Activated naive CD8-positive, alpha-beta T cell (primary cell): ENCODE measurements around the gene SPAM1.

Experiments
- H3K27ac Mint-ChIP-seq: one replicate; pipeline ENCODE4 v1.8.0; 2021; ENCODE audit warnings: mixed read lengths
- H3K27me3 Mint-ChIP-seq: one replicate; pipeline ENCODE4 v1.8.0; 2021; ENCODE audit warnings: mixed read lengths
- H3K36me3 Mint-ChIP-seq: one replicate; pipeline ENCODE4 v1.8.0; 2021; ENCODE audit warnings: mixed read lengths
- H3K4me1 Mint-ChIP-seq: one replicate; pipeline ENCODE4 v1.8.0; 2021; ENCODE audit warnings: low read depth, mixed read lengths
- H3K4me3 Mint-ChIP-seq: one replicate; pipeline ENCODE4 v1.8.0; 2021; ENCODE audit warnings: mild to moderate bottlenecking, mixed read lengths
- H3K9me3 Mint-ChIP-seq: one replicate; pipeline ENCODE4 v1.8.0; 2021; ENCODE audit warnings: low read depth, mixed read lengths

Gene SPAM1

DNA sequence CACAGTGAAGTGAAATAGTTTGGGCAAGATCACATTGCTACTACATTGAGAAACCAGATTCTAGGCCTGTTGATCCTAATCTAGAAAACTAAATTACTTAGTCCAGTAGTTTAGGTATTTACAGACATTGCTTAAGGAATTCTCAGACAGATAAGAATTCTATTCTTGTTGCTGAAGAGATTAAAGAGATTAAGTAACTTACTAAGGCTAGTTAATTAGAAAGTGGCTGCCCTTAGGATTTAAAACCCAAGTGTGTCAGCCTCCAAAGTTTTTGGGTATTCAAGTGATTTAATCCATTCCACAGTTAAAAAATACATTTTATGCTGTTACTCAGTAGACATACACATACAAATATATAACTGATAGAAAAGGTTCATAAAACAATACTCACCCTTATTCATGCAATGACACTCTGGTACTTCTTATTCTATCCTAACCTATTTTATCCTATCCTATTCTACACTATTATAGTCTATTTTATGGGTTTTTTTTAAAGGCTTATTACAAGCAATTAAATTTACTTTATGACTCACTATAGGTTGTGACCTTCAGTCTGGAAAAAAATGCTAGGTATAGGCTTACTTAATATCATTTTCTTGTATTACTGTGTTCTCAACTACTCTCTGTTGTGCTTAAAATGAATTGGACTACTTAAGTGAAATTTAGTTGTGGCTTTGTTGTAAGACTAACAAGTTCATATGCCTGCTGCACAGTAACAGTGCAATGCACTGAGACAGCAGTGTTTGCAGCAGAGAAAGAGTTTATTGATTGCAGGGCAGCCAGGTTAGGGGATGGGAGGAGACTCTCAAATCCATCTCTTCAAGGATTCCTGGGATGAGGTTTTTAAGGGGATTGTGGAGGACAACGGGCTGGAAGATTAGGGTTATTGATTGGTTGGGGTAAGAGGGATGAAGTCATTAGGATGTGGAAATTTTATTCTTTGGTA is 10.7 kb downstream of the SPAM1 start:
- Mint-ChIP-seq H3K4me3 (no peak overlapping the region), H3K9me3 (peaks cover 6% of the 10 kb centered on the region), H3K36me3 (no peaks in the 10 kb centered on the region), H3K27me3 (peaks cover 3% of the 10 kb centered on the region), H3K27ac (no peak overlapping the region), H3K4me1 (no peaks in the 10 kb centered on the region)

GRCh38 chr7:123936388-123936787 is 11.3 kb downstream of the SPAM1 start:
- Mint-ChIP-seq H3K9me3 (peaks cover 6% of the 10 kb centered on the region), H3K27ac (no peak overlapping the region), H3K4me3 (no peak overlapping the region), H3K27me3 (peaks cover 5% of the 10 kb centered on the region), H3K36me3 (no peaks in the 10 kb centered on the region), H3K4me1 (no peaks in the 10 kb centered on the region)

DNA sequence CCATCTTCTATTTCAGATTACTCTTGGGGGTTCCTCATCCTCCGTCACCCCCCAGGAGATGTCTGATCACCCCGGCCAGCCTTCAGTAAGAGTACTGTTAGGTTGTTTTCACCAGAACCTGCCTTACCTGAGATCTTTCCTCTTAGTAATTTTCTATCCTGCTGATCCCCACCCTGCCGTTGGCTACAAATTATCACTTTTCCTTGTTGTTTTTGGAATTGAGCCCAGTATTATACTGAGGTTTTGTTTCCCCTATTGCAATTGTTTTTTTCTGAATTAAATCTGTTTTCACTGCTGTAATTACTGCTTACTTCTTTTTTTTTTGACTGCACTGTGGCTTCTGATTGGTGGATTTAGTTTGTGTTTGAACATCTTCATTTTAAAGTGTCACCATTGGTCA is 14.7 kb downstream of the SPAM1 start:
- no peak overlapping the region for H3K4me3 Mint-ChIP-seq
- no peaks in the 10 kb centered on the region for H3K36me3 Mint-ChIP-seq
- H3K9me3 Mint-ChIP-seq: peaks cover 3% of the 10 kb centered on the region
- H3K4me1 Mint-ChIP-seq: no peaks in the 10 kb centered on the region
- peaks cover 6% of the 10 kb centered on the region for H3K27me3 Mint-ChIP-seq
- no peak overlapping the region for H3K27ac Mint-ChIP-seq

DNA sequence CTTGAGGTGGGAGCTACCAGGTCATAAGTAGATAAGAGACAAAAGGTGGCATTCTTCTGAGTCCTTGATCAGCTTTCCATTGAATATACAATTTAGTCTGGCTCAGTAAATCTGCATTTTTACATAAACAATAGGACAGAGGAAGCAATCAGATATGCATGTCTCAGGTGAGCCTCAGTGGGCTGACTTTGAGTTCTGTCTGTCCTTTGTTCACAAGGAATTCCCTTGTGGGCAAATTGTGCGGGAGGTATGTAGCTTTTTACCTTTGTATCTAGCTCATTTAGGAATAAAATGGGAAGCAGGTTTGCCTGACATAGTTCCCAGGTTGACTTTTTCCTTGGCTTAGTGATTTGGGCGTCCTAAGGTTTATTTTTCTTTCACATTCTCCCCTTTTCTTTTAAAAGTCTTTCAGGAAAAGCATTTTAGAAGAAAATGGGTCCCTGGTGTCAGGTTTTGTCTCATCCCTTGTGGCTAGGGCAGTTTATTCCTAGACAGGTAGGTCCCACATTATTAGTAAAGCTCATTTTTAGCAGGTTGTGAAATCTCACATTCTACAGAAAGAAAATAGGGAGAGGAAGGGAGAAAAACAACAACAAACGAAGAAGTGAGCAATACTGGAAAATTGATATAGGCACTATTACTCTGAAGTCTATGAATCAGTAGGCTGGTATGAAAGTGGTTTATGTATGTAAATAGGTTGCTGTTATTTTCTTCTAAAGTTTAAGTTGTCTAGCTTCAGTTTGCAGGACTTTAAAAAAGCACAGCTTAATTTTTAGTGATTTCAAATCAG is 16.5 kb downstream of the SPAM1 start:
- Mint-ChIP-seq H3K4me1 (no peaks in the 10 kb centered on the region), H3K36me3 (no peaks in the 10 kb centered on the region), H3K27me3 (peaks cover 6% of the 10 kb centered on the region), H3K27ac (no peak overlapping the region), H3K4me3 (no peak overlapping the region), H3K9me3 (peaks cover 3% of the 10 kb centered on the region)

DNA sequence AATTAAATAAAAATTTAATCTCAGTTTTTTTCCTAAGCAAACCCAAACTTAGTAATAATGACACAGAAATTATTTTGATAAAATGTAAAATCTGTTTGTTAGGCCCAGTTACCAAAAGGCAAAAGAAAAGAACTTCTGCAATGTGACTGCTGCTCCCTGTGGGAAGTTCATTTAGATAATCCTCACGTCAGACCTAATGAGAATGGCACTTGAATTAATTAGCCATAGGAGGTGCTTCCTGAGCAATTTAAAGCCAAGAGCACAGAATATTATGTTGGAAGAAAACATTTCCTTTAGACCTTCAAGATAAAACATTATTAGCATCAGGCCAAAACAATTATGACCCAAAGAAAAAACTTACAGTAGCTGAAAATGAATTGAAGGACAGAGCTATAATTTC is 19.4 kb downstream of the SPAM1 start:
- Mint-ChIP-seq H3K27ac (no peak overlapping the region), H3K36me3 (no peaks in the 10 kb centered on the region), H3K27me3 (peaks cover 6% of the 10 kb centered on the region), H3K4me3 (no peak overlapping the region), H3K4me1 (no peaks in the 10 kb centered on the region), H3K9me3 (no peaks in the 10 kb centered on the region)

DNA sequence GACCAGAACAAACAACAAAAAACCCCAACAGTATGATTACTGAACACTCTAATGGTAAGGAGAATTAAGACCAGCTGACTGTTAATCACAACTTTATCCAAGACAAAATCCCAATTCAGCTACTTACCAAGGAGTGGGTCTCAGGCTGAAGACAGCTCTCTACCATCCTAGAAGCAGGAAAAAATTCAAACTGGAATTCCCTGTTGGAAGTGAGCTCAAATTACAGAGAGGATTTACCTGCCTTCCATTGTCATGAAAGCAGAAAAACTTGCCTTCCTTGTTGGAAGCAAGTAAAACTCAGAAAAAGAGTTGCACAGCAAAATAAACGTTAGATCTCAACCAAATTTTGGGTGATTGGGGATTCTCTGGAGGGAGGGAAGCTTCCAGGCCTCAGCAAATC is 20.9 kb downstream of the SPAM1 start:
- Mint-ChIP-seq H3K4me1 (no peaks in the 10 kb centered on the region), H3K9me3 (peaks cover 5% of the 10 kb centered on the region), H3K27ac (no peak overlapping the region), H3K27me3 (peaks cover 6% of the 10 kb centered on the region), H3K4me3 (no peak overlapping the region), H3K36me3 (no peaks in the 10 kb centered on the region)

DNA sequence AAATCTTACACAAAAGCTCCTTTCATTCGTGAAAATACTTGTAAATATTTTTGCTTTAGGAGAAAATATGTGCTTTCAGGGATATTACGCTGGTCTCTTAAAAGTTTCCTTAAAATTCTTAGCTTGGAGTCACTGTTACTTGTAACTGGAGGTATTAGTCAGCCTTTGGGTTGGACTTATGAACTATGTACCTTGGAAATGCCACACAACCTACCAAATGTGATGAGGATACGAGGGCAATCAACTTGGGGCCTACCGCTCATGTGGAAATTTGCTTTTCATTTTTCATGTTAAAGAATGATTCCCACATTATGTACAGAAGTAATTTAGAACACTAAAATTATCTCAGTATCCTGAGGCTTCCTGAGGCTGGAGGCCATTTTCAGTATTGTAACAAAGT is 23.1 kb downstream of the SPAM1 start:
- H3K4me1 Mint-ChIP-seq: no peaks in the 10 kb centered on the region
- H3K9me3 Mint-ChIP-seq: peaks cover 5% of the 10 kb centered on the region
- H3K27me3 Mint-ChIP-seq: peaks cover 1% of the 10 kb centered on the region
- H3K4me3 Mint-ChIP-seq: no peak overlapping the region
- H3K27ac Mint-ChIP-seq: no peak overlapping the region
- no peaks in the 10 kb centered on the region for H3K36me3 Mint-ChIP-seq

DNA sequence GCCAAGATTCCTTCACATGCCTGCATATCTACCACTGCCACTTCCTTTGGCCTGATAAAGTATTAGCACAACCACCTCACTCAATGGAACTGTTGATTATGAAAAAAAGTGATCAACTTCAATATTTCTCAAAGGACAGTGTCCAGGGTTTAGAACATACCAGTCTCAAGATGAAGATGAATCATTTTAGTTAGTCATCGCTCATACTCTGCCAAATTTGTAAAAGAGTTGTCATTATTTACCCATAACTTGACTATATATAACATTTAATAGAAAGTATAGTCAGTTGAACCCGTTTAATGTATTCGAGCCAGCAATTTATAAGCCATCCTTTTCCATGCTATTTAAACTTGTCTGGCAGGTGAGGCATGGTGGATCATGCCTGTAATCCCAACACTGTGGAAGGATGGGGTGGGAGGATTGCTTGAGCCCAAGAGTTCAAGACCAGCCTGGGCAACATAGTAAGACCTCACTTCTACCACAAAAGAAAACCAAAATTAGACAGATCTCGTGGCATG is 33.2 kb downstream of the SPAM1 start:
- Mint-ChIP-seq H3K9me3 (peaks cover 8% of the 10 kb centered on the region), H3K4me3 (no peak overlapping the region)

GRCh38 chr7:123961771-123962170 is 36.7 kb downstream of the SPAM1 start:
- Mint-ChIP-seq H3K27ac (no peak overlapping the region), H3K4me3 (no peak overlapping the region), H3K9me3 (peaks cover 8% of the 10 kb centered on the region), H3K27me3 (peaks cover 2% of the 10 kb centered on the region), H3K36me3 (no peaks in the 10 kb centered on the region), H3K4me1 (no peaks in the 10 kb centered on the region)

More for the DNA sequence above, 33.2 kb downstream of the SPAM1 start:
- no peak overlapping the region for H3K27ac Mint-ChIP-seq
- no peaks in the 10 kb centered on the region for H3K4me1 Mint-ChIP-seq
- H3K36me3 Mint-ChIP-seq: no peaks in the 10 kb centered on the region
- peaks cover 2% of the 10 kb centered on the region for H3K27me3 Mint-ChIP-seq

- H3K4me1 Mint-ChIP-seq: no peaks in the 10 kb centered on the region
- no peaks in the 10 kb centered on the region for H3K36me3 Mint-ChIP-seq
- no peaks in the 10 kb centered on the region for H3K9me3 Mint-ChIP-seq
- no peak overlapping the region for H3K4me3 Mint-ChIP-seq
- no peak overlapping the region for H3K27ac Mint-ChIP-seq
- H3K27me3 Mint-ChIP-seq: no peaks in the 10 kb centered on the region
Observed at GRCh38 chr7:123966936-123967335, 41.9 kb downstream of the SPAM1 start.

- Mint-ChIP-seq H3K4me3 (no peak overlapping the region), H3K27me3 (peaks cover 3% of the 10 kb centered on the region), H3K4me1 (no peaks in the 10 kb centered on the region), H3K9me3 (no peaks in the 10 kb centered on the region), H3K36me3 (no peaks in the 10 kb centered on the region), H3K27ac (no peak overlapping the region)
Observed at GRCh38 chr7:123972045-123972444, 47.0 kb downstream of the SPAM1 start.

DNA sequence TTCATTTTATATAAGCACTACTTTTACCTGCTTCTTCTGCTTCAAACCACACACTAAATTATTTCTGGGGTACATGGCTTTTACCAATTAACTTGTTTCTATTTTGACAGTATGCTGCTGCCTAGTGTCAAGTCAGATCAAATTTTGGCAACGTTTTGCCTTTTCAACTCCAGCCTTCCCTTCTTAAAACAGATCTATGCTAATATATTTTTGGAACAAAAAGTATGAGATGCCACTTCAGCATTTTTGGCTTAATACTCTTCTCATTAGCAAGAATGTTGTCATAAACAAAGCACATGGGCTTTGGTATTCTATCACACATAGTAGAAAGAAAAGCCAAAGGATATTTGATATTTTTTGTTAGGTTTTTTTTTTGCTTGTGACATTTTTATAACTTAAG is 47.8 kb downstream of the SPAM1 start:
- H3K27me3 Mint-ChIP-seq: peaks cover 3% of the 10 kb centered on the region
- H3K36me3 Mint-ChIP-seq: no peaks in the 10 kb centered on the region

GRCh38 chr7:123974326-123974908 is 49.4 kb downstream of the SPAM1 start:
- H3K4me1 Mint-ChIP-seq: no peaks in the 10 kb centered on the region

More for the DNA sequence above, 47.8 kb downstream of the SPAM1 start:
- Mint-ChIP-seq H3K9me3 (no peaks in the 10 kb centered on the region), H3K4me3 (no peak overlapping the region), H3K4me1 (no peaks in the 10 kb centered on the region), H3K27ac (no peak overlapping the region)

GRCh38 chr7:123975084-123975483 is 50.0 kb downstream of the SPAM1 start:
- no peak overlapping the region for H3K27ac Mint-ChIP-seq
- H3K36me3 Mint-ChIP-seq: no peaks in the 10 kb centered on the region
- H3K4me1 Mint-ChIP-seq: no peaks in the 10 kb centered on the region
- H3K27me3 Mint-ChIP-seq: peaks cover 3% of the 10 kb centered on the region
- no peak overlapping the region for H3K4me3 Mint-ChIP-seq
- H3K9me3 Mint-ChIP-seq: no peaks in the 10 kb centered on the region

More at GRCh38 chr7:123974326-123974908, 49.4 kb downstream of the SPAM1 start:
- no peaks in the 10 kb centered on the region for H3K9me3 Mint-ChIP-seq
- H3K27me3 Mint-ChIP-seq: peaks cover 3% of the 10 kb centered on the region
- H3K27ac Mint-ChIP-seq: no peak overlapping the region
- H3K36me3 Mint-ChIP-seq: no peaks in the 10 kb centered on the region
- H3K4me3 Mint-ChIP-seq: no peak overlapping the region

- Mint-ChIP-seq H3K27me3 (peaks cover 3% of the 10 kb centered on the region), H3K27ac (no peak overlapping the region), H3K4me1 (no peaks in the 10 kb centered on the region), H3K4me3 (no peak overlapping the region), H3K9me3 (peaks cover 2% of the 10 kb centered on the region), H3K36me3 (no peaks in the 10 kb centered on the region)
Observed at GRCh38 chr7:123977081-123977480, 52.0 kb downstream of the SPAM1 start.
